OCI-LY1 (cell line): ENCODE measurements around the gene UNC5B.

Source experiments
- EZH2 ChIP-seq: fragments of 200-600 bp; sonication (generic), shearing (Covaris generic); IDR thresholded peaks from 2 replicates; pipeline ENCODE4 v1.8.0; 2017; ENCODE audit warnings: borderline replicate concordance, mixed run types, mild to moderate bottlenecking, antibody characterized with exemption, low read length, moderate library complexity, mixed read lengths
- TF ChIP-seq, protein P1 (sequence below): fragments of 200-600 bp; sonication (generic), shearing (Covaris generic); IDR thresholded peaks from 2 replicates; pipeline ENCODE4 v1.5.1; 2017; ENCODE audit warnings: mild to moderate bottlenecking, antibody characterized with exemption, low read length, moderate library complexity, mixed read lengths

DNA sequence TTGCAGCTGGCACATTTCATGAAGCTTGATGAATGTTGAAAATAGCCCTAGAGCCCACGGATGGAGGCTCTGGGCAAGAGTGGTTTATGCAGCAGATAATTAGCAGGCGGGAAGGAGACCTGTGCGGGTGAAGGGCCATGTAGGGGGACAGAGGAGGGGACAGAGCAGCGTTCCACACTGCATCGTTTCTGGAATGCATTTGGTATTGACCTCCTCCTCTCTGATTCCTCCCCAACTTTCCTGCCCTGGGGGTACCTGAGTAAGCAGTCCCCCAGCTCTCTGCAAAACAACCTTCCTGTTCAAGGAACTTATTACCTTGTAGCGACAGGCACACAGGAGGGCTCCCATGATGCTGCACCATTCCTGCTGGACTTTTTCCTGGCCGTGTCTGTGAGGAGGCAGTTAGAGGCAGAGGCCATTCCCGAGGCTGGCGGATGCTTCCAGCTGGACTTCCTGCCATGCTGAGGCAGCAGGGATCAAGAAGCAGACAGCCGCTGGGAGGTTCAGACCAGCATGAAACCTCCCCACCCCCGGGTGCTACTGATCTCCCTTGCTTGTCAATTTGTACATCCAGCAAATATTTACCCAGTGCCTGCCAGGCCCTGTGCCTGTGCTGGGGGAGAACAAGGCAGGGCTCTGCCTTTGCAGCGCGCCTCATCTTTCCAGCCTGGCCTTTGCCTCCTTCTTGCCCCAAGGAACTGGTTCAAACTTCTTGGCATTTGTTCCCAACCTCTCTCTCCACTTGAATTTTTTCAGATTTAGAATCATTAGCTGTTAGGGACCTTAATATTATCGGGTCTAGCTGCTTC, 135.4 kb downstream of the UNC5B start:
- TF ChIP-seq, protein P1, sequence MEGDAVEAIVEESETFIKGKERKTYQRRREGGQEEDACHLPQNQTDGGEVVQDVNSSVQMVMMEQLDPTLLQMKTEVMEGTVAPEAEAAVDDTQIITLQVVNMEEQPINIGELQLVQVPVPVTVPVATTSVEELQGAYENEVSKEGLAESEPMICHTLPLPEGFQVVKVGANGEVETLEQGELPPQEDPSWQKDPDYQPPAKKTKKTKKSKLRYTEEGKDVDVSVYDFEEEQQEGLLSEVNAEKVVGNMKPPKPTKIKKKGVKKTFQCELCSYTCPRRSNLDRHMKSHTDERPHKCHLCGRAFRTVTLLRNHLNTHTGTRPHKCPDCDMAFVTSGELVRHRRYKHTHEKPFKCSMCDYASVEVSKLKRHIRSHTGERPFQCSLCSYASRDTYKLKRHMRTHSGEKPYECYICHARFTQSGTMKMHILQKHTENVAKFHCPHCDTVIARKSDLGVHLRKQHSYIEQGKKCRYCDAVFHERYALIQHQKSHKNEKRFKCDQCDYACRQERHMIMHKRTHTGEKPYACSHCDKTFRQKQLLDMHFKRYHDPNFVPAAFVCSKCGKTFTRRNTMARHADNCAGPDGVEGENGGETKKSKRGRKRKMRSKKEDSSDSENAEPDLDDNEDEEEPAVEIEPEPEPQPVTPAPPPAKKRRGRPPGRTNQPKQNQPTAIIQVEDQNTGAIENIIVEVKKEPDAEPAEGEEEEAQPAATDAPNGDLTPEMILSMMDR = no peak
- TF ChIP-seq EZH2 = no peak
